Measurements from ENCODE around the gene VKORC1L1.

GRCh38 chr7:66007232-66007631 is 134.4 kb downstream of the VKORC1L1 start:
- TF ChIP-seq, protein P1, sequence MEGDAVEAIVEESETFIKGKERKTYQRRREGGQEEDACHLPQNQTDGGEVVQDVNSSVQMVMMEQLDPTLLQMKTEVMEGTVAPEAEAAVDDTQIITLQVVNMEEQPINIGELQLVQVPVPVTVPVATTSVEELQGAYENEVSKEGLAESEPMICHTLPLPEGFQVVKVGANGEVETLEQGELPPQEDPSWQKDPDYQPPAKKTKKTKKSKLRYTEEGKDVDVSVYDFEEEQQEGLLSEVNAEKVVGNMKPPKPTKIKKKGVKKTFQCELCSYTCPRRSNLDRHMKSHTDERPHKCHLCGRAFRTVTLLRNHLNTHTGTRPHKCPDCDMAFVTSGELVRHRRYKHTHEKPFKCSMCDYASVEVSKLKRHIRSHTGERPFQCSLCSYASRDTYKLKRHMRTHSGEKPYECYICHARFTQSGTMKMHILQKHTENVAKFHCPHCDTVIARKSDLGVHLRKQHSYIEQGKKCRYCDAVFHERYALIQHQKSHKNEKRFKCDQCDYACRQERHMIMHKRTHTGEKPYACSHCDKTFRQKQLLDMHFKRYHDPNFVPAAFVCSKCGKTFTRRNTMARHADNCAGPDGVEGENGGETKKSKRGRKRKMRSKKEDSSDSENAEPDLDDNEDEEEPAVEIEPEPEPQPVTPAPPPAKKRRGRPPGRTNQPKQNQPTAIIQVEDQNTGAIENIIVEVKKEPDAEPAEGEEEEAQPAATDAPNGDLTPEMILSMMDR (conservative IDR thresholded peaks at IDR 0.05; ENCODE audit: low read depth, low read length) = no peak
- no peak for TF ChIP-seq EZH2 (IDR thresholded peaks at IDR 0.05; ENCODE audit: borderline replicate concordance, low read depth, low read length, poor library complexity, severe bottlenecking)
